GM12878 (cell line): ENCODE measurements around the gene SHC1. TPM values are rescaled to one million over a fixed set of nuclear protein-coding genes. Genes with fewer than 3 reads are reported as not detected.

Experiments
- ATAC-seq: fragments of 200-7000 bp; cut with Tn5 transposase; 3 replicates; pipeline ENCODE4 v1.9.1; 2020; ENCODE audit warnings: mild to moderate bottlenecking, moderate library complexity
- BruUV-seq: library from RNA; stranded (reverse); fragments of 400-500 nt; replicated peaks from 2 replicates; lab custom pipeline; 2021; lab: Mats Ljungman, UMichigan
- CTCF ChIA-PET: fragments of 300-600 bp; sonication (Branson Sonifier 250); formaldehyde crosslinking; extraction: SDS; loops from one replicate; lab custom pipeline; 2021; ENCODE audit warnings: inconsistent platforms; lab: Yijun Ruan, JAX
- POLR2A ChIA-PET: fragments of 350-600 bp; formaldehyde crosslinking; extraction: SDS; loops from one replicate; lab custom pipeline; 2021; ENCODE audit warnings: inconsistent platforms; lab: Charles Lee
- RAD21 ChIA-PET: fragments of 300-600 bp; sonication (Branson Sonifier 250); formaldehyde crosslinking; loops from one replicate; lab custom pipeline; 2023; ENCODE audit warnings: antibody characterized with exemption; ENCODE audit not compliant: unreplicated experiment; lab: Charles Lee
- SMC1A ChIA-PET: fragments of 300-600 bp; sonication (Branson Sonifier 250); formaldehyde crosslinking; loops from one replicate; lab custom pipeline; 2023; ENCODE audit not compliant: unreplicated experiment, uncharacterized antibody; lab: Charles Lee
- DNase-seq: peaks from one replicate; pipeline ENCODE4 v3.0.0-alpha.2; 2011; ENCODE audit warnings: low read depth, low spot score
- FAIRE-seq: peaks from 3 replicates; lab custom pipeline; 2011; peaks lifted over from hg19 to GRCh38; lab: Jason Lieb, UNC
- H2AFZ ChIP-seq: 2 replicates; pipeline ENCODE4 v1.6.0; 2011; ENCODE audit warnings: low read depth, low read length, control low read depth; ENCODE audit not compliant: control insufficient read depth
- H3K27ac ChIP-seq: 2 replicates; pipeline ENCODE4 v1.5.1; 2011; ENCODE audit warnings: control low read depth; ENCODE audit not compliant: control insufficient read depth, insufficient read depth
- H3K27me3 ChIP-seq, 2 experiments: replicated peaks in 1 of 2; 2 replicates each; pipeline versions ENCODE4 v1.6.0 to v1.6.1; 2011; ENCODE audit warnings: low read length in 1 of 2; ENCODE audit not compliant: control insufficient read depth in 2 of 2, insufficient read depth in 2 of 2
- H3K36me3 ChIP-seq, 2 experiments: 2 replicates each; pipeline ENCODE4 v1.5.1; 2011; ENCODE audit warnings: low read length in 1 of 2; ENCODE audit not compliant: control insufficient read depth in 2 of 2, insufficient read depth in 2 of 2
- H3K4me1 ChIP-seq: 2 replicates; pipeline ENCODE4 v1.6.1; 2011; ENCODE audit warnings: mild to moderate bottlenecking, low read length, moderate library complexity, mixed read lengths; ENCODE audit not compliant: control insufficient read depth, insufficient read depth
- H3K4me2 ChIP-seq: 2 replicates; pipeline ENCODE4 v1.6.0; 2011; ENCODE audit warnings: control low read depth; ENCODE audit not compliant: control insufficient read depth, insufficient read depth
- H3K4me3 ChIP-seq: fragments of 200-600 bp; sonication (generic); 2 replicates; pipeline ENCODE4 v1.5.1; 2016
- H3K79me2 ChIP-seq: 2 replicates; pipeline ENCODE4 v1.6.0; 2011; ENCODE audit warnings: low read length; ENCODE audit not compliant: control insufficient read depth, insufficient read depth
- H3K9ac ChIP-seq: 2 replicates; pipeline ENCODE4 v1.8.0; 2011; ENCODE audit warnings: low read length, control low read depth, mixed read lengths; ENCODE audit not compliant: control insufficient read depth, insufficient read depth
- H3K9me3 ChIP-seq: replicated peaks from 3 replicates; pipeline ENCODE4 v1.5.1; 2011; ENCODE audit warnings: mild to moderate bottlenecking, low read length; ENCODE audit not compliant: control insufficient read depth, insufficient read depth
- H4K20me1 ChIP-seq: 2 replicates; pipeline ENCODE4 v1.6.0; 2011; ENCODE audit not compliant: control insufficient read depth, insufficient read depth
- CHD1 ChIP-seq: IDR thresholded peaks from 2 replicates; pipeline ENCODE4 v1.6.1; 2012; ENCODE audit warnings: low read depth, low read length, improper control_type of control experiment
- E4F1 ChIP-seq: fragments of 450-650 bp; IDR thresholded peaks from 2 replicates; pipeline ENCODE4 v1.6.1; 2018; ENCODE audit warnings: borderline replicate concordance, mild to moderate bottlenecking; ENCODE audit not compliant: partially characterized antibody
- JUNB ChIP-seq: IDR thresholded peaks from 2 replicates; pipeline ENCODE4 v1.6.1; 2016; ENCODE audit warnings: antibody characterized with exemption, mild to moderate bottlenecking
- JUND ChIP-seq: IDR thresholded peaks from 2 replicates; pipeline ENCODE4 v1.6.1; 2012; ENCODE audit warnings: low read depth, mild to moderate bottlenecking, low read length, improper control_type of control experiment, moderate library complexity
- MEF2A ChIP-seq: IDR thresholded peaks from 2 replicates; pipeline ENCODE4 v1.6.1; 2011; ENCODE audit warnings: low read depth, mild to moderate bottlenecking, low read length, moderate library complexity; ENCODE audit not compliant: insufficient read depth
- NBN ChIP-seq: fragments of 450-650 bp; IDR thresholded peaks from 2 replicates; pipeline ENCODE4 v1.6.1; 2016
- NR2F1 ChIP-seq: fragments of 450-650 bp; conservative IDR thresholded peaks from 2 replicates; pipeline ENCODE4 v1.6.1; 2017; ENCODE audit warnings: mild to moderate bottlenecking
- RELA ChIP-seq: fragments of 450-650 bp; IDR thresholded peaks from 2 replicates; pipeline ENCODE4 v1.8.0; 2014; ENCODE audit warnings: borderline replicate concordance; ENCODE audit not compliant: partially characterized antibody
- SRF ChIP-seq, 2 experiments: IDR thresholded peaks; 2 replicates each; pipeline ENCODE4 v1.6.1; 2011; ENCODE audit warnings: low read depth in 2 of 2, low read length in 2 of 2, mild to moderate bottlenecking in 1 of 2, moderate library complexity in 1 of 2
- SUPT20H ChIP-seq: IDR thresholded peaks from 2 replicates; pipeline ENCODE4 v1.6.1; 2011; ENCODE audit warnings: low read depth, mild to moderate bottlenecking, low read length, moderate library complexity, borderline replicate concordance; ENCODE audit not compliant: control insufficient read depth
- ZBED1 ChIP-seq: IDR thresholded peaks from 2 replicates; pipeline ENCODE4 v1.6.1; 2016; ENCODE audit warnings: borderline replicate concordance
- ZNF24 ChIP-seq: fragments of 450-650 bp; IDR thresholded peaks from 2 replicates; pipeline ENCODE4 v1.6.1; 2017; ENCODE audit warnings: antibody characterized with exemption, mild to moderate bottlenecking
- WGBS: methylation state at CpG from one replicate; pipeline ENCODE4 v1.1.6; 2016; ENCODE audit warnings: low lambda C conversion rate; ENCODE audit not compliant: insufficient replicate concordance, insufficient coverage; ENCODE audit errors: missing lambda C conversion rate; 5-methylcytosine and 5-hydroxymethylcytosine counted together
- in situ Hi-C: fragments of 300-500 bp; cut with MboI; formaldehyde crosslinking; loops from 9 replicates; pipeline ENCODE4 v1.14.3; 2018; ENCODE audit warnings: mixed read lengths
- intact Hi-C: fragments of 100-400 bp; cut with micrococcal nuclease; formaldehyde crosslinking; loops from one replicate; pipeline ENCODE4 v1.14.2; 2022; ENCODE audit not compliant: unreplicated experiment
- polyA plus RNA-seq, 11 experiments: library from polyadenylated mRNA; depleted of rRNA in 4 of 11; unstranded in 6 of 11; stranded (reverse) in 5 of 11; fragments of >200 nt; fragmentation: Nextera tagmentation in 4 of 11; fragmentation: Illumina TruSeq in 1 of 11; extraction: Ambion mirVana in 4 of 11; extraction: Trizol in 1 of 11; gene quantifications; 1 replicate in 1 of 11; 2 replicates in 10 of 11; pipeline versions ENCODE4 v1.2.1 to v1.2.3, GENCODE V29; 2011 to 2016; ENCODE audit warnings: inconsistent platforms in 2 of 11, missing spikeins in 2 of 11, low read depth in 1 of 11
- total RNA-seq, 4 experiments: library from RNA; depleted of rRNA in 3 of 4; stranded (reverse); fragments of >200 nt in 3 of 4; fragmentation: Illumina TruSeq in 1 of 4; extraction: Trizol in 1 of 4; gene quantifications; 2 replicates each; pipeline versions ENCODE4 v1.2.1 to v1.2.3, GENCODE V29; 2013 to 2021
- TF ChIP-seq, protein P1 (sequence below): IDR thresholded peaks from 2 replicates; pipeline ENCODE4 v1.6.1; 2012; ENCODE audit warnings: improper control_type of control experiment, low read depth, low read length; ENCODE audit not compliant: insufficient replicate concordance
- TF ChIP-seq, protein P2 (sequence below): fragments of 450-650 bp; conservative IDR thresholded peaks from 2 replicates; pipeline ENCODE4 v1.6.1; 2017; ENCODE audit warnings: mild to moderate bottlenecking, moderate library complexity

The SHC1 gene
- total and polyA plus RNA-seq, 10 of the 15 experiments (the other 5 are each of a cell fraction or from before 2014, with no cell fraction given), result 2.6 to 49.3 (median 25.2) TPM

- FAIRE-seq, result no peak
- no peaks in the 10 kb centered on the region for H4K20me1 ChIP-seq
- ChIA-PET SMC1A (interaction anchor here (0.9 to 1.4 kb wide), 2 partner anchors 10 to 19 kb away, joined by 3 to 4 read pairs; partner anchors contain the start of gene FLAD1), POLR2A (interaction anchor here (0.6 to 1.7 kb wide), 4 partner anchors 10 to 572 kb away, joined by 3 to 5 read pairs (median 3); partner anchors contain the start of gene CKS1B), CTCF (interaction anchor here (1.8 kb wide), 1 partner anchor 35 kb away, joined by 4 read pairs; no protein-coding TSS in a partner anchor), RAD21 (interaction anchor here (1.0 to 1.9 kb wide), 2 partner anchors 35 to 54 kb away, joined by 3 to 4 read pairs; no protein-coding TSS in a partner anchor)
- 96% methylated on average over 8 of the region's 8 CpGs for WGBS
- H3K27ac ChIP-seq, result no peak overlapping the region; the same call in 1 of the 2 replicates
- no peak overlapping the region; the same call in 1 of the 2 replicates for H3K4me2 ChIP-seq
- peak overlapping the region; percentile 88; the same call in 1 of the 2 replicates for H3K4me3 ChIP-seq
- H3K36me3 ChIP-seq, result peaks cover 12 to 15% of the 10 kb centered on the region in 2 experiments; a peak in 3 of 4 replicates
- H3K27me3 ChIP-seq, result no peaks in the 10 kb centered on the region
- H2AFZ ChIP-seq, result no peak overlapping the region
- TF ChIP-seq SUPT20H (no peak), NBN (no peak), SRF (IDR thresholded peaks at IDR 0.05; ENCODE audit: low read depth in 2 of 2, low read length in 2 of 2) (no peak), JUND (no peak), JUNB (no peak), ZNF24 (no peak), MEF2A (no peak), NR2F1 (no peak), RELA (no peak), CHD1 (no peak), ZBED1 (no peak), E4F1 (no peak)
- TF ChIP-seq, protein P1, sequence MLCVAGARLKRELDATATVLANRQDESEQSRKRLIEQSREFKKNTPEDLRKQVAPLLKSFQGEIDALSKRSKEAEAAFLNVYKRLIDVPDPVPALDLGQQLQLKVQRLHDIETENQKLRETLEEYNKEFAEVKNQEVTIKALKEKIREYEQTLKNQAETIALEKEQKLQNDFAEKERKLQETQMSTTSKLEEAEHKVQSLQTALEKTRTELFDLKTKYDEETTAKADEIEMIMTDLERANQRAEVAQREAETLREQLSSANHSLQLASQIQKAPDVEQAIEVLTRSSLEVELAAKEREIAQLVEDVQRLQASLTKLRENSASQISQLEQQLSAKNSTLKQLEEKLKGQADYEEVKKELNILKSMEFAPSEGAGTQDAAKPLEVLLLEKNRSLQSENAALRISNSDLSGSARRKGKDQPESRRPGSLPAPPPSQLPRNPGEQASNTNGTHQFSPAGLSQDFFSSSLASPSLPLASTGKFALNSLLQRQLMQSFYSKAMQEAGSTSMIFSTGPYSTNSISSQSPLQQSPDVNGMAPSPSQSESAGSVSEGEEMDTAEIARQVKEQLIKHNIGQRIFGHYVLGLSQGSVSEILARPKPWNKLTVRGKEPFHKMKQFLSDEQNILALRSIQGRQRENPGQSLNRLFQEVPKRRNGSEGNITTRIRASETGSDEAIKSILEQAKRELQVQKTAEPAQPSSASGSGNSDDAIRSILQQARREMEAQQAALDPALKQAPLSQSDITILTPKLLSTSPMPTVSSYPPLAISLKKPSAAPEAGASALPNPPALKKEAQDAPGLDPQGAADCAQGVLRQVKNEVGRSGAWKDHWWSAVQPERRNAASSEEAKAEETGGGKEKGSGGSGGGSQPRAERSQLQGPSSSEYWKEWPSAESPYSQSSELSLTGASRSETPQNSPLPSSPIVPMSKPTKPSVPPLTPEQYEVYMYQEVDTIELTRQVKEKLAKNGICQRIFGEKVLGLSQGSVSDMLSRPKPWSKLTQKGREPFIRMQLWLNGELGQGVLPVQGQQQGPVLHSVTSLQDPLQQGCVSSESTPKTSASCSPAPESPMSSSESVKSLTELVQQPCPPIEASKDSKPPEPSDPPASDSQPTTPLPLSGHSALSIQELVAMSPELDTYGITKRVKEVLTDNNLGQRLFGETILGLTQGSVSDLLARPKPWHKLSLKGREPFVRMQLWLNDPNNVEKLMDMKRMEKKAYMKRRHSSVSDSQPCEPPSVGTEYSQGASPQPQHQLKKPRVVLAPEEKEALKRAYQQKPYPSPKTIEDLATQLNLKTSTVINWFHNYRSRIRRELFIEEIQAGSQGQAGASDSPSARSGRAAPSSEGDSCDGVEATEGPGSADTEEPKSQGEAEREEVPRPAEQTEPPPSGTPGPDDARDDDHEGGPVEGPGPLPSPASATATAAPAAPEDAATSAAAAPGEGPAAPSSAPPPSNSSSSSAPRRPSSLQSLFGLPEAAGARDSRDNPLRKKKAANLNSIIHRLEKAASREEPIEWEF, result no peak
- TF ChIP-seq, protein P2, sequence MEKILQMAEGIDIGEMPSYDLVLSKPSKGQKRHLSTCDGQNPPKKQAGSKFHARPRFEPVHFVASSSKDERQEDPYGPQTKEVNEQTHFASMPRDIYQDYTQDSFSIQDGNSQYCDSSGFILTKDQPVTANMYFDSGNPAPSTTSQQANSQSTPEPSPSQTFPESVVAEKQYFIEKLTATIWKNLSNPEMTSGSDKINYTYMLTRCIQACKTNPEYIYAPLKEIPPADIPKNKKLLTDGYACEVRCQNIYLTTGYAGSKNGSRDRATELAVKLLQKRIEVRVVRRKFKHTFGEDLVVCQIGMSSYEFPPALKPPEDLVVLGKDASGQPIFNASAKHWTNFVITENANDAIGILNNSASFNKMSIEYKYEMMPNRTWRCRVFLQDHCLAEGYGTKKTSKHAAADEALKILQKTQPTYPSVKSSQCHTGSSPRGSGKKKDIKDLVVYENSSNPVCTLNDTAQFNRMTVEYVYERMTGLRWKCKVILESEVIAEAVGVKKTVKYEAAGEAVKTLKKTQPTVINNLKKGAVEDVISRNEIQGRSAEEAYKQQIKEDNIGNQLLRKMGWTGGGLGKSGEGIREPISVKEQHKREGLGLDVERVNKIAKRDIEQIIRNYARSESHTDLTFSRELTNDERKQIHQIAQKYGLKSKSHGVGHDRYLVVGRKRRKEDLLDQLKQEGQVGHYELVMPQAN, result no peak
- no peak for ATAC-seq
- no peak overlapping the region for H3K9ac ChIP-seq
- peaks cover 31% of the 10 kb centered on the region for H3K79me2 ChIP-seq
- intact Hi-C loops (loop anchor here (5.0 kb wide), 1 partner anchor 39 kb away; the partner anchor contains the start of gene ZBTB7B), in situ Hi-C loops (no loop called here)
- peaks cover 6% of the 10 kb centered on the region; the same call in 1 of the 2 replicates for H3K4me1 ChIP-seq
- no peaks in the 10 kb centered on the region for H3K9me3 ChIP-seq
- no TSS peak for BruUV-seq
- DNase-seq, result no peak
Measured at GRCh38 chr1:154963643-154964042, 6.9 kb downstream of the SHC1 start.
